ENCODE results near the gene COBL.

Gene COBL

GRCh38 chr7:51246258-51247245, 70.1 kb downstream of the COBL start:
- DNase-seq = no peak

GRCh38 chr7:51244885-51245284, 71.7 kb downstream of the COBL start:
- DNase-seq = peak; percentile 45

- DNase-seq = no peak
Measured at GRCh38 chr7:51244053-51244452, 72.6 kb downstream of the COBL start.

- no peak for DNase-seq
Measured at GRCh38 chr7:51243631-51244030, 73.0 kb downstream of the COBL start.

GRCh38 chr7:51242881-51243518, 73.6 kb downstream of the COBL start:
- DNase-seq = no peak

GRCh38 chr7:51242007-51242691, 74.5 kb downstream of the COBL start:
- DNase-seq = no peak

GRCh38 chr7:51240868-51241267, 75.7 kb downstream of the COBL start:
- no peak for DNase-seq

GRCh38 chr7:51239691-51240090, 76.9 kb downstream of the COBL start:
- no peak for DNase-seq

- no peak for DNase-seq
Measured at GRCh38 chr7:51238981-51239495, 77.6 kb downstream of the COBL start.

- no peak for DNase-seq
Measured at GRCh38 chr7:51237446-51238133, 79.0 kb downstream of the COBL start.

GRCh38 chr7:51236470-51237132, 80.0 kb downstream of the COBL start:
- no peak for DNase-seq

GRCh38 chr7:51235593-51236313, 80.9 kb downstream of the COBL start:
- DNase-seq = no peak

GRCh38 chr7:51234609-51235308, 81.8 kb downstream of the COBL start:
- DNase-seq = no peak

GRCh38 chr7:51234139-51234538, 82.5 kb downstream of the COBL start:
- DNase-seq = no peak

- no peak for DNase-seq
Measured at GRCh38 chr7:51233374-51233773, 83.2 kb downstream of the COBL start.

- no peak for DNase-seq
Measured at GRCh38 chr7:51230723-51231122, 85.9 kb downstream of the COBL start.

GRCh38 chr7:51230324-51230625, 86.3 kb downstream of the COBL start:
- no peak for DNase-seq

- DNase-seq = no peak
Measured at GRCh38 chr7:51229620-51230323, 86.8 kb downstream of the COBL start.

- no peak for DNase-seq
Measured at GRCh38 chr7:51229106-51229537, 87.5 kb downstream of the COBL start.

- no peak for DNase-seq
Measured at GRCh38 chr7:51228386-51228958, 88.1 kb downstream of the COBL start.

Data from GF-D8 (cell line).